ENCODE results near the gene IBA57. TPM values are rescaled to one million over a fixed set of nuclear protein-coding genes. Genes with fewer than 3 reads are reported as not detected.
"Not testable (repeated sequence)": the region's sequence is repeated elsewhere in the genome, so short reads cannot be mapped to it uniquely, and the experiment has no call there.

IBA57 gene
- total RNA-seq, 1 experiment from 2014 or later = 5.1 TPM

- DNase-seq (ENCODE audit: low read depth) = no peak
Observed at GRCh38 chr1:228226141-228226874, 60.7 kb downstream of the IBA57 start.

- DNase-seq (ENCODE audit: low read depth) = no peak
Observed at GRCh38 chr1:228226956-228227791, 61.6 kb downstream of the IBA57 start.

- not testable (repeated sequence) for DNase-seq (ENCODE audit: low read depth)
Observed at GRCh38 chr1:228228147-228228546, 62.5 kb downstream of the IBA57 start.

GRCh38 chr1:228228601-228229074, 63.0 kb downstream of the IBA57 start:
- peak; percentile 62 for DNase-seq (ENCODE audit: low read depth)

- DNase-seq (ENCODE audit: low read depth) = no peak
Observed at GRCh38 chr1:228231189-228231588, 65.6 kb downstream of the IBA57 start.

Other genes with a start within 250 kb of the IBA57 start
- gene WNT9A, start 217.9 kb upstream of the IBA57 start, total RNA-seq (2014; rRNA removed; shearing (Covaris generic)) = 0.57 and 1.8 TPM in 2 replicates
- gene WNT3A, start 158.8 kb upstream of the IBA57 start, total RNA-seq (2014; rRNA removed; shearing (Covaris generic)) = not detected in 2 replicates
- 122 and 144 TPM in 2 replicates for gene ARF1, start 83.1 kb upstream of the IBA57 start, total RNA-seq (2014; rRNA removed; shearing (Covaris generic))
- gene C1orf35, start 62.5 kb upstream of the IBA57 start, total RNA-seq (2014; rRNA removed; shearing (Covaris generic)) = 14.8 and 19.9 TPM in 2 replicates
- gene MRPL55, start 56.5 kb upstream of the IBA57 start, total RNA-seq (2014; rRNA removed; shearing (Covaris generic)) = 88.6 and 137 TPM in 2 replicates
- 218 and 268 TPM in 2 replicates for gene GUK1, start 25.5 kb upstream of the IBA57 start, total RNA-seq (2014; rRNA removed; shearing (Covaris generic))
- 0.17 and 0.60 TPM in 2 replicates for gene GJC2, start 15.9 kb upstream of the IBA57 start, total RNA-seq (2014; rRNA removed; shearing (Covaris generic))
- 2.2 and 4.1 TPM in 2 replicates for gene OBSCN, start 42.2 kb downstream of the IBA57 start, total RNA-seq (2014; rRNA removed; shearing (Covaris generic))
- gene TRIM11, start 241.0 kb downstream of the IBA57 start, total RNA-seq (2014; rRNA removed; shearing (Covaris generic)) = 20.7 and 32.6 TPM in 2 replicates